Neutrophil (primary cell): Measurements from ENCODE around the gene SOCS1.

Source experiments
- H3K27ac ChIP-seq: fragments of 200-600 bp; sonication (generic); 2 replicates; pipeline ENCODE4 v1.5.1; 2016; ENCODE audit warnings: mild to moderate bottlenecking, moderate library complexity
- H3K27me3 ChIP-seq: fragments of 200-600 bp; sonication (generic); 2 replicates; pipeline ENCODE4 v1.6.0; 2016; ENCODE audit warnings: mild to moderate bottlenecking
- H3K36me3 ChIP-seq: fragments of 200-600 bp; sonication (generic); 2 replicates; pipeline ENCODE4 v1.5.1; 2017
- H3K4me1 ChIP-seq, 2 experiments: fragments of 200-600 bp in 1 of 2; sonication (generic) in 1 of 2; 1 replicate in 1 of 2; 2 replicates in 1 of 2; pipeline versions ENCODE4 v1.5.1 to v1.6.1; 2013 to 2016; ENCODE audit warnings: low read depth in 1 of 2, low read length in 1 of 2, mild to moderate bottlenecking in 1 of 2, moderate library complexity in 1 of 2; ENCODE audit not compliant: control insufficient read depth in 1 of 2, insufficient read depth in 1 of 2
- H3K4me3 ChIP-seq, 2 experiments: fragments of 200-600 bp in 1 of 2; sonication (generic) in 1 of 2; 1 replicate in 1 of 2; 2 replicates in 1 of 2; pipeline ENCODE4 v1.5.1; 2013 to 2016; ENCODE audit warnings: low read depth in 1 of 2, low read length in 1 of 2, mild to moderate bottlenecking in 1 of 2, moderate library complexity in 1 of 2
- H3K9me3 ChIP-seq: fragments of 200-600 bp; sonication (generic); 2 replicates; pipeline ENCODE4 v1.5.1; 2016
- CTCF ChIP-seq: fragments of 200-600 bp; sonication (generic); IDR thresholded peaks from 2 replicates; pipeline ENCODE4 v1.5.1; 2016; ENCODE audit warnings: antibody characterized with exemption

Gene SOCS1

GRCh38 chr16:11277607-11278337, 21.8 kb upstream of the SOCS1 start:
- no peaks in the 10 kb centered on the region for H3K27me3 ChIP-seq
- TF ChIP-seq CTCF = no peak
- no peaks in the 10 kb centered on the region for H3K9me3 ChIP-seq
- H3K36me3 ChIP-seq = no peaks in the 10 kb centered on the region
- no peak overlapping the region for H3K4me3 ChIP-seq
- H3K27ac ChIP-seq = no peak overlapping the region
- no peaks in the 10 kb centered on the region for H3K4me1 ChIP-seq

- Histone ChIP-seq H3K27ac (no peak overlapping the region), H3K27me3 (no peaks in the 10 kb centered on the region), H3K36me3 (no peaks in the 10 kb centered on the region), H3K9me3 (no peaks in the 10 kb centered on the region), H3K4me3 (no peak overlapping the region), H3K4me1 (no peaks in the 10 kb centered on the region)
- no peak for TF ChIP-seq CTCF
Measured at GRCh38 chr16:11276896-11277593, 21.0 kb upstream of the SOCS1 start.

GRCh38 chr16:11276143-11276895, 20.3 kb upstream of the SOCS1 start, which contains the start of gene PRM2:
TSS of gene PRM2 (minus strand) at chr16:11276480. CDS start at chr16:11276370, 110 bp downstream.
- Histone ChIP-seq H3K27ac (no peak within 1 kb of the TSS), H3K27me3 (no peaks in the 10 kb centered on the region), H3K36me3 (no peaks in the 10 kb centered on the region), H3K9me3 (no peaks in the 10 kb centered on the region), H3K4me1 (no peaks in the 10 kb centered on the region), H3K4me3 (no peak within 1 kb of the TSS)
- TF ChIP-seq CTCF = no peak

- TF ChIP-seq CTCF = no peak
- no peak overlapping the region for H3K27ac ChIP-seq
- no peaks in the 10 kb centered on the region for H3K27me3 ChIP-seq
- H3K9me3 ChIP-seq = no peaks in the 10 kb centered on the region
- no peaks in the 10 kb centered on the region for H3K4me1 ChIP-seq
- no peaks in the 10 kb centered on the region for H3K36me3 ChIP-seq
- no peak overlapping the region for H3K4me3 ChIP-seq
Measured at GRCh38 chr16:11274964-11275363, 19.0 kb upstream of the SOCS1 start.

- H3K27ac ChIP-seq = no peak overlapping the region
- no peak overlapping the region for H3K4me3 ChIP-seq
- H3K27me3 ChIP-seq = no peaks in the 10 kb centered on the region
- no peaks in the 10 kb centered on the region for H3K36me3 ChIP-seq
- TF ChIP-seq CTCF = no peak
- H3K9me3 ChIP-seq = no peaks in the 10 kb centered on the region
- H3K4me1 ChIP-seq = no peaks in the 10 kb centered on the region
Measured at GRCh38 chr16:11273721-11274324, 17.8 kb upstream of the SOCS1 start.
